ENCODE results near the gene ZNF784. TPM values are rescaled to one million over a fixed set of nuclear protein-coding genes. Genes with fewer than 3 reads are reported as not detected.

Gene ZNF784
- total and polyA plus RNA-seq, 2 of the 13 experiments (the other 11 are each of a cell fraction or from before 2014, with no cell fraction given): 4.1 to 4.2 TPM

GRCh38 chr19:55640577-55641425 is 16.4 kb upstream of the ZNF784 start, which contains the start of gene ZNF580 (continued):
- peak; percentile 83 for TF ChIP-seq ZNF574 (CRISPR knock-in tag; IDR thresholded peaks at IDR 0.05)
- TF ChIP-seq, protein P1, sequence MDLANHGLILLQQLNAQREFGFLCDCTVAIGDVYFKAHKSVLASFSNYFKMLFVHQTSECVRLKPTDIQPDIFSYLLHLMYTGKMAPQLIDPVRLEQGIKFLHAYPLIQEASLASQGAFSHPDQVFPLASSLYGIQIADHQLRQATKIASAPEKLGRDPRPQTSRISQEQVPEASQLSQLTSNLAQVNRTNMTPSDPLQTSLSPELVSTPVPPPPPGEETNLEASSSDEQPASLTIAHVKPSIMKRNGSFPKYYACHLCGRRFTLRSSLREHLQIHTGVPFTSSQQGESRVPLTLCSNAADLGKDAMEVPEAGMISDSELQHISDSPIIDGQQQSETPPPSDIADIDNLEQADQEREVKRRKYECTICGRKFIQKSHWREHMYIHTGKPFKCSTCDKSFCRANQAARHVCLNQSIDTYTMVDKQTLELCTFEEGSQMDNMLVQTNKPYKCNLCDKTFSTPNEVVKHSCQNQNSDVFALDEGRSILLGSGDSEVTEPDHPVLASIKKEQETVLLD (CRISPR knock-in tag; IDR thresholded peaks at IDR 0.05; ENCODE audit: low read depth): peak; percentile 95
- TF ChIP-seq MZF1 (CRISPR knock-in tag; IDR thresholded peaks at IDR 0.05; ENCODE audit: borderline replicate concordance): no peak
- 0 out of 2 replicates have a peak, but pooled peaks have one; percentile 51 for TF ChIP-seq SRY (CRISPR knock-in tag; IDR thresholded peaks at IDR 0.05)
- TF ChIP-seq SMAD9 (CRISPR knock-in tag; IDR thresholded peaks at IDR 0.05): no peak
- no peak for TF ChIP-seq PCBP1 (IDR thresholded peaks at IDR 0.05; ENCODE audit: borderline replicate concordance, low read depth, low read length)
- TF ChIP-seq HNF4G (IDR thresholded peaks at IDR 0.05; ENCODE audit: borderline replicate concordance, low read depth, low read length): no peak; the same call in 1 of the 2 replicates
- no peak for TF ChIP-seq HNF4G (CRISPR knock-in tag; IDR thresholded peaks at IDR 0.05; ENCODE audit: borderline replicate concordance, low read depth)
- TF ChIP-seq, protein P2, sequence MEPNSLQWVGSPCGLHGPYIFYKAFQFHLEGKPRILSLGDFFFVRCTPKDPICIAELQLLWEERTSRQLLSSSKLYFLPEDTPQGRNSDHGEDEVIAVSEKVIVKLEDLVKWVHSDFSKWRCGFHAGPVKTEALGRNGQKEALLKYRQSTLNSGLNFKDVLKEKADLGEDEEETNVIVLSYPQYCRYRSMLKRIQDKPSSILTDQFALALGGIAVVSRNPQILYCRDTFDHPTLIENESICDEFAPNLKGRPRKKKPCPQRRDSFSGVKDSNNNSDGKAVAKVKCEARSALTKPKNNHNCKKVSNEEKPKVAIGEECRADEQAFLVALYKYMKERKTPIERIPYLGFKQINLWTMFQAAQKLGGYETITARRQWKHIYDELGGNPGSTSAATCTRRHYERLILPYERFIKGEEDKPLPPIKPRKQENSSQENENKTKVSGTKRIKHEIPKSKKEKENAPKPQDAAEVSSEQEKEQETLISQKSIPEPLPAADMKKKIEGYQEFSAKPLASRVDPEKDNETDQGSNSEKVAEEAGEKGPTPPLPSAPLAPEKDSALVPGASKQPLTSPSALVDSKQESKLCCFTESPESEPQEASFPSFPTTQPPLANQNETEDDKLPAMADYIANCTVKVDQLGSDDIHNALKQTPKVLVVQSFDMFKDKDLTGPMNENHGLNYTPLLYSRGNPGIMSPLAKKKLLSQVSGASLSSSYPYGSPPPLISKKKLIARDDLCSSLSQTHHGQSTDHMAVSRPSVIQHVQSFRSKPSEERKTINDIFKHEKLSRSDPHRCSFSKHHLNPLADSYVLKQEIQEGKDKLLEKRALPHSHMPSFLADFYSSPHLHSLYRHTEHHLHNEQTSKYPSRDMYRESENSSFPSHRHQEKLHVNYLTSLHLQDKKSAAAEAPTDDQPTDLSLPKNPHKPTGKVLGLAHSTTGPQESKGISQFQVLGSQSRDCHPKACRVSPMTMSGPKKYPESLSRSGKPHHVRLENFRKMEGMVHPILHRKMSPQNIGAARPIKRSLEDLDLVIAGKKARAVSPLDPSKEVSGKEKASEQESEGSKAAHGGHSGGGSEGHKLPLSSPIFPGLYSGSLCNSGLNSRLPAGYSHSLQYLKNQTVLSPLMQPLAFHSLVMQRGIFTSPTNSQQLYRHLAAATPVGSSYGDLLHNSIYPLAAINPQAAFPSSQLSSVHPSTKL (CRISPR knock-in tag; IDR thresholded peaks at IDR 0.05): peak; percentile 21
- TF ChIP-seq NCOA5 (CRISPR knock-in tag; IDR thresholded peaks at IDR 0.05): 0 out of 2 replicates have a peak, but pooled peaks have one; percentile 16
- no peak for TF ChIP-seq ZNF292 (CRISPR knock-in tag; IDR thresholded peaks at IDR 0.05; ENCODE audit: borderline replicate concordance, low read depth)
- TF ChIP-seq KDM3A (CRISPR knock-in tag; IDR thresholded peaks at IDR 0.05; ENCODE audit: low read depth): no peak; the same call in 1 of the 2 replicates
- peak; percentile 35; the same call in 1 of the 2 replicates for TF ChIP-seq HNF1B (CRISPR knock-in tag; IDR thresholded peaks at IDR 0.05)
- TF ChIP-seq GLI4 (CRISPR knock-in tag; IDR thresholded peaks at IDR 0.05; ENCODE audit: borderline replicate concordance): no peak
- TF ChIP-seq SMAD1 (CRISPR knock-in tag; IDR thresholded peaks at IDR 0.05; ENCODE audit: borderline replicate concordance, low read depth): 0 out of 2 replicates have a peak, but pooled peaks have one; percentile 14
- TF ChIP-seq NFRKB (IDR thresholded peaks at IDR 0.05): no peak
- TF ChIP-seq HNRNPK (IDR thresholded peaks at IDR 0.05; ENCODE audit: low read depth, low read length, poor library complexity, severe bottlenecking): peak; percentile 82
- TF ChIP-seq ZNF282 (IDR thresholded peaks at IDR 0.05; ENCODE audit: partially characterized antibody): no peak
- TF ChIP-seq SRSF1 (optimal IDR thresholded peaks at IDR 0.05; ENCODE audit: low read depth, low read length): no peak

Data from HepG2 (cell line).